ENCODE results near the gene NKAIN1.
"Not testable (repeated sequence)": the region's sequence is repeated elsewhere in the genome, so short reads cannot be mapped to it uniquely, and the experiment has no call there.

Gene NKAIN1

DNA sequence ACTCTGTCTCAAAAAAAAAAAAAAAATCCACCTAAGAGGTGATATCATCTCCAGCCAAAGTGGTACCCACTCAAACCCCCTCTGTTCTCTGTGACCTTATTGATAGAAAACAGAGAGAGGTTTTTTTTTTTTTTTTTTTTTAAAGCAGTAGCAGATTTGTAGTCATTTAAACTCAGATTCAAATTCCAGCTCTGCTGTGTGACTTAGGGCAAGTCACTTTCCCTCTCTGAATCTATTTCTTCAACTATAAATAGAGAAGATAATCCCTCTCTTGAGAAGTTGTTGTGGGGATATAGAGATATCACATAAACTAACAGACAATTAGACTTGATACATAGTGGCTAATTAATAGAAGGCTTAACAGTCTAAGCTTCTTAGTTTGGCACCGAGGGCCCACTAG, 48.4 kb downstream of the NKAIN1 start:
- DNase-seq: no peak

DNA sequence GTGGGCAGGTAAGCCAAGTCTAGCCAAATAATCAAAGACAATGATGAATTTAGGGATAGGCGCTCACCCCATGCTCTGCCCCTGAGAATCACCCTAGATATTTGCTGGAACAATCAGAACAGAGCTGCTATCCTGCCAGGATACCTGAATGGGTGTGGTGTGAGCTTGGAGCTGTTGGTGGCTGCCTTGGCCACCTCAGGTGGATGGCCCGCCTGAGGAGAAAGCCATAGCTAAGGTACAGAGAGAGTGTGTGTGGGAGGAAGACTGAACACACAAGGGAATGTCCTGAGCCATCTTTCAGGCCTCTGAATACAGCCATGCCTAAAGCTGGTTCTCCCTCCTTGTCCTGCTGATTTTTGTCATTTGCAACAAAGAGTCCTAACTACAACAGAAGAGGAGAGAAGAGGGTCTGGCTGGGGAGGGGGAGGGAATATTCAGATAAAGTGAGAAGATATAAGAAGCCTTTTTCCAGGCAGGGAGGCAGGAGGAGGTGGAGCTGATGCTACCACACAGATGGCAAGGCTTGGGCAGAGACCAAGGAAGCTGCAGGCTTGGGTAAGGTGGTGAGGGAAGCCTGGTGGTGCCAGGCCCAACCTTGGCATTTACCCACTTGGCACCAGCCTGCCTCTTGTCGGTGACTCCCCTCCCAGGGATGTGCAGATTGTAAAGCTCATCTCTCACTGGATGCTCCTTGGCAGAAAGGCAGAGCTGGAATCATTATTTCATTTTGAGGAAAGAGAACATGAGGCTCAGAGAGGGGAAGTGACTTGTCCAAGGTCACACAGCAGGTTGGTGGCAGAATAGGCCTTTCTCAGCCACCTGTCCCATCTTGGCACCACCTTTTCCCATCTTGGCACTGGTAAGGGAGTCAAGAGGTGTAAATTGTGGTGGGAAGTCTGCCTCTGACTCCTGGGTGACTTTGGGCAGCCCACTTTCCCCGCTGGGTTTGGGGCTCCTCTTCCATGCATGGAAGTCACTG, 49.7 kb downstream of the NKAIN1 start:
- DNase-seq: no peak

DNA sequence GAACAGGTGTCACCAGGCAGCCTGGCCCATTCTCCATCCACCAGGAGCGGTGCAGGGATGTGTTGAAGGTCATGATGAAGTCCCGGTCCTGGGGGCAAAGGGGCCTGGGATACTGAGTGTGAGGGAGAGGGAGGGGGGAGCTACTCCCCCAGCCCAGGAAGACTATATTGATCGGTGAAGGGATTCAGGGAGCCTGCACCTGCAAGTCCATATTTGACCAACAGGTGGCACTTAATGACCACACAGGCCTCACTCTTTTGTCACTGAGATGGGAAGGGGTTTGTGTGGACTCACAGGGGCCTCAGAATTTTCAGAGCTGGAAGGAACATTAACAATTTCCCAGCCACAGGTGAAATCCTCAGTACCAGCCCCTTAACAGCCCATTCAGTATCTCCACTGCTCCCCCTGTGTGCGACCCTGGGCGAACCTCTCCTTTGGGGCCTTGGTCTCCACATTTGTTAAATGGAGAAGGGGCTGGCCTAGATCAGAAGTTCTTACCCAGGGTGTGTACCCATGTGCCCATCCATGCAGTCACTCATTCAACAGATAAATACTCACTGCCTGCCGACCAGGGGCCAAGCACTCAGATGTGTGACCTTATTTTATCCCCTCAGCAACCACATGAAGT, 55.6 kb downstream of the NKAIN1 start:
- DNase-seq: peak; percentile 38

DNA sequence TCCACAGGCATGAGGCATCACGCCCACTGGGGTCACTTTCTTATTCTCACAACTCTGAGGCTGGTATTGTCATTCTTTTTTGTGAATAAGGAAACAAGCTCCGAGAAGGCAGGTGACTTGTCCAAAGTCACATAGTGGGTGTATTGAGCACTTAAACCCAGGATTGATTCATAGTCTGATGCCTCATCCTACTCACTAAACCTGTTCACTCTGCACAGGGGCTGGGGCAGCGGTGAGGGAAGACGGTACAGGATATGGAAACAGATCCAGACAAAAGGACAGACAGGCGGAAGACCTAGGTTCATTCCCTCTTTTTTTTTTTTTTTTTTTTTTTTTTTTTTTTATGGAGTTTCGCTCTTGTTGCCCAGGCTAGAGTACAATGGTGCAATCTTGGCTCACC, 56.6 kb downstream of the NKAIN1 start:
- no peak for DNase-seq

DNA sequence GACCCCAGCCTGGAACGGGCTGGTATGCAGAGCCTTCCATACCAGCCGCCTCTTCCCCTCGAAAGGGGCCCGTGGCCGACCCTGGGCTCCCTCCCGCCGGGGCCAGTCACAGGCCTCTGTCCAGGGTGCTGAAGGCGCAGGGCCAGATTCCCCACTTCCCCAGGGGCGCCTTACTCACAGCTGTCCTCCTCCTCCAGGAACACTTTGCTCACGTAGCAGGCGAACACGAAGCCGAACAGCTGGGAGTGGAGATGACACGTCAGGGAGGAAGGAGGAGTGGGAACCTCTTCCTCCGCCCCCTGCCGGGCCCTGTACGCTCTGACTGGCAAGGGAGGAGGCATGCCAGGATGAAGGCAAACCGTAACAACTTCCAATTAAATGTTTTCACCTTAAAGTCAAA, 57.3 kb downstream of the NKAIN1 start:
- peak; percentile 56 for DNase-seq

DNA sequence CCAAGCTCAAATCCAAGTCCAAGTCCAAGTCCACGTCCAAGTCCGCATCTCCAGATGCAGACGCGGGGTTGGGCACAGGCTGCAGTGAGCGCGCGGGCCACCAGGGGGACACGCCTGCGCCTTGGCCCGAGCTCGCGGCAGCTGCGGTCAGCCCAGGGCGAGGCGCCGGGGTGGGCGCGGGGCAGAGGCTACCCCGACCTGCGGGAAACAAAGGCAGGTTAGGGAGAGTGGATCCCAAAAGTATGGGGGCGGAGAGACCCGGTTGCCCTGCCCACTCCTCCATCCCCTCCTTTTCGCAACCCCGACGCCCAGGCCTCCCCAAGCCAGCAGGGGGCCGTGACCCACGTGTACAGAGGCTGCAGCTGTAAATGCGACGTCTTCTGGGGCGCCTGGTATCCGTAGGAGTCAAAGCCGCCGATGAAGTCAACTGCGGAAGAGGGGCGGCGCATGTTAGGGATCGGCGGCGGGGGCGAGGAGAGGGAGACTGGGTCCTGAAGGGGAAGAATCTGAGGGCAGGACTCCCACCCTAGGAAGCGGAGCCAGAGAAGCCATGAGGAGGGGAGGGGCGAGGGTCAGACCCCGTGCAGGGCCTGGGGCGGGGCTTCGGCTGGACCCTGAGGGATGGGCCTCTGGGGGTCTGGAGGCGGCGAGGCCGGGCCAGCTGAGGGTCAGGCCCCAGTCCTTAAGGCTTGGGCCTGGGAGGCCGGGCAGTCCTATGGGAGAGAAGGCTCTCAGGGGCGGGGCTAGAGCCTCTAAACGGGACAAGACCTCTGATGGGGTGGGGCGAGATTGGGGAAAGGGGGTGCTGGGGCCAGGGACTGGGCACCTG, 58.0 kb downstream of the NKAIN1 start:
- DNase-seq: peak; percentile 73

DNA sequence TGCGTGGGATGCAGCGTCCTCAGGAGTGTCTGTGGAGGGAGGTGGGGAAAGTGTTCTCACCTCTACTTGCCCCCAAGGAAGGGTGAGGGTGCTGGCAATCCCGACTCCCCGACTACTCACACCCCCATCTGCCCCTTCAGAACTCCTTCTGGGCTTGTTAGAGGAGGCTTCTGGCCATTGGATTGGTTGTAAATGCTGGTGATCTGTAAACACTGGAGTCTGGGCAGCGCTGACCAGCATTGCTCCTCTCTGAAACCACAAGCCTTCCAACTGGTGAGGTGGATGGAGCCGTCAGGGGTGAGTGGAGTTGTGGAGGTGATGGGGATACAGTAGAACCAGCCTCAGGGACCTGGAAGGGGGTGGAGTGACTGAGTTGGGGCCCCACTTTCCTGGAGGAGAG, 59.3 kb downstream of the NKAIN1 start:
- no peak for DNase-seq

DNA sequence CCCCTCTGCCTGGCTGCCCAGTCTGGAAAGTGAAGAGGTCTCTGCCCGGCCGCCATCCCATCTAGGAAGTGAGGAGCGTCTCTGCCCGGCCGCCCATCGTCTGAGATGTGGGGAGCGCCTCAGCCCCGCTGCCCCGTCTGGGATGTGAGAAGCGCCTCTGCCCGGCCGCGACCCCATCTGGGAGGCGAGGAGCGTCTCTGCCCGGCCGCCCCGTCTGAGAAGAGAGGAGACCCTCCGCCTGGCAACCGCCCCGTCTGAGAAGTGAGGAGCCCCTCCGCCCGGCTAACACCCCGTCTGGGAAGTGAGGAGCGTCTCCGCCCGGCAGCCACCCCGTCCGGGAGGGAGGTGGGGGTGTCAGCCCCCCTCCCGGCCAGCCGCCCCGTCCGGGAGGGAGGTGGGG, 63.4 kb downstream of the NKAIN1 start:
- DNase-seq: not testable (repeated sequence)

DNA sequence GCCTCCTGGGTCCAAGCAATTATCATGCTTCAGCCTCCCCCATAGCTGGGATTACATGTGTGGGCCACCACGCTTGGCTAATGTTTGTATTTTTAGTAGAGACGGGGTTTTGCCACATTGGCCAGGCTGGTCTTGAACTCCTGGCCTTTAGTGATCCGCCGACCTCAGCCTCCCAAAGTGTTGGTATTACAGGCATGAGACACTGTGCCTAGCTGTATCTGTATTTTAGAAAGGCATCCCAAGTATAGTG, 69.3 kb downstream of the NKAIN1 start:
- DNase-seq: no peak

DNA sequence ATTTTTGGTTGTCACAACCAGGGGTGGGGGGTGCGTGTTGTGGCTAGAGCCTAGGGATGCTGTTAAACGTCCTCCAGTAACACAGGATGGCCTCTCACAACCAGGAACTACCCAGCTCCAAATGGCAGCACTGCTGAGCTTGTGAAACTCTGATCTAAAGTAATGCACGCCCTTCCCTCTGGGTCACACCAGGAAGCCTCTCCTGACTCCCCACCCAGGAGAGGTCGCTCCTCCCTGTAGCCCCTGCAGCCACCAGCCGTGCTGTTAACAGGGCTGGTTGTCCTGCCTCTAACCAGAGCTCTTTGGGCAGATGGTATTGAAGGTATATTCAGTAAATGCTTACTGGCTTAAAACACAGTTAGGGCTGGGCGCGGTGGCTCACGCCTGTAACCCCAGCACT, 73.2 kb downstream of the NKAIN1 start:
- DNase-seq: no peak

DNA sequence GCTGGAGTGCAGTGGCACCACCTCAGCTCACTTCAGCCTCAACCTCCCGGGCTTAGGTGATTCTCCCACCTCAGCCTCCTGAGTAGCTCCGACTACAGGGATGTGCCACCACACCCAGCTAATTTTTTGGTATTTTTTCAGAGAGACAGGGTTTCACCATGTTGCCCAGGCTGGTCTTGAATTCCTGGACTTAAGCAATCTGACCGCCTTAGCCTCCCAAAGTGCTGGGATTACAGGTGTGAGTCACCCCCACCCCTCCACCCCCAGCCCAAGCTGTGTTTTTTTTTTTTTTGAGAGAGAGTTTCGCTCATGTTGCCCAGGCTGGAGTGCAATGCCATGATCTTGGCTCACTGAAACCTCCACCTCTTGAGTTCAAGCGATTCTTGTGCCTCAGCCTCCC, 75.4 kb downstream of the NKAIN1 start:
- no peak for DNase-seq

DNA sequence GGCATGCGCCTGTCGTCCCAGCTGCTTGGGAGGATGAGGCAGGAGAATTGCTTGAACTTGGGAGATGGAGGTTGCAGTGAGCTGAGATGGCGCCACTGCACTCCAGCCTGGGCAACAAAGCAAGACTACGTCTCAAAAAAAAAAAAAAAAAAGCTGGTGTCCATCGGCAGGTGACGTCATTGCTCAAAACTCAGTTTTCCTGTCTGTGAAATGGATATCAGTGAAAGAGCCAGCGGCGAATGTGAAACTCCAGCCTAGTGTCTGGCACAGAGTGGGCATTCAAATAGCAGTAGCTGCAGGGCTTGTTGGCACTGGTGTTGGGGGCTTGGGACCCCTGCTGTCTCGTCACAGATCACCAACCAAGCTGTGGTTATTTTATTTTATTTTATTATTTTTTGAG, 75.8 kb downstream of the NKAIN1 start:
- no peak for DNase-seq

DNA sequence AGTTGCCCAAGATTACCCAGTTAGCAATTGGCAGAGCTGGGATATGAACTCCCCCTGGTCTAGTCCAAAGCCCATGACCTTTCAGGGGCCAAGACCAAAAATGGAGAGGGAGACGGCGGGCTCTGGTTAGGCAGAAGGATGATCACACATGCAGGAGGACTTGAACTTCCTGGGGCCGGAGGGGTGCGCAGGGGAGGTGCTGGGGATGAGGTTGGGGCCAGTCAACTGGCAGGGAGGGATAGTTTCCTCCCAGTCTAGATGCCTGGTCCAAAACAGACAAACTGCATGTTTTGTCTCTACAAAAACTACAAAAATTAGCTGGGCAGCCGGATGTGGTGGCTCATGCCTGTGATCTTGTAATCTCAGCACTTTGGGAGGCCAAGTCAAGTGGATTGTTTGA, 78.1 kb downstream of the NKAIN1 start:
- DNase-seq: no peak

DNA sequence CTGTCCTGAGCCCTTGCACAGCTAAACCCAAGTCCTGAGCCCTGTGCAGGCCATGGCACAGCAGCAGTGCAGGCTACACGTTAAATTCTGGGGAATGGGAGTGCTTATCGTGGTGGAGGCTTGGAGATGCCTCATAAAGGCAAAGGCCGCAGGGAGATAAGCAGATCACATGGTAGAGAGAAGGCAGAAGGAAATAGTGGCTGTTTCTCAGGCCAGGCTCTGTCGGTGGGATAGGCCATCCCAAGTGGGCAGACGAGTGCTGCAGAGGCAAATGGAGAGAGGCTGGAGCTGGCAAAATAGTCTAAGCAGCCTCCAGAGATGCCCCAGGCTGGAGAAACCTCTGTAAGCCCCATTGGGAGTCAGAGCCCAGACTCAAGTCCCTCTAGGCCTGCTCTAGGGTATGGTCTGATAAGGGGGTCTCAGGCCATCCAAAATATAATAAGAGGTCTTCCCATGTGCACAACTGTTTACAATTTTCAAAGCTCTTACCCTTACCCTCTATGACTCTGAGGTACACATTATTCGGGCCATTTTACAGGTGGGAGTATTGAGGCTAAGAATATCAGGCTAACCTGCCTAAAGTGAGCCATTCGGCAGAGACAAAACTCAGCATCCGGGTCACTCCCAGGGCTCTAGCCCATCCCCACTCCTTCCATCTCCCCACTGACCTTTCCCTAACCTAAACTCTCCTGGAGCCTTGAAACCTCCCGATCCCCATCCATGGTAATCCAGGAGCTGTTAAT, 79.6 kb downstream of the NKAIN1 start:
- no peak for DNase-seq

DNA sequence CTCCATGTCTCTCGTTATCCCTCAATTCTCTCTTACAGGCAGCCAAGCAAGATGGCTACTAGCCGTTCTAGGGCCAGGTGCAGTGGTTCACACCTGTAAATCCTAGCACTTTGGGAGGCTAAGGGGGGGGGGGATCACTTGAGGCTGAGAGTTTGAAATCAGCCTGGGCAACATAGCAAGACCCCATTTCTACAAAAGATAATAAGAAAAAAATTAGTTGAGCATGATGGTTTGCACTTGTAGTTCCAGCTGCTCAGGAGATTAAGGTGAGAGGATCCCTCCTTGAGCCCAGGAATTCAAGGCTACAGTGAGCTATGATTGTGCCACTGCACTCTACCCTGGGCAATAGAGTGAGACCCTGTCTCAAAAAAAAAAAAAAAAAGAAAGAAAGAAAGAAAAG, 80.4 kb downstream of the NKAIN1 start:
- no peak for DNase-seq

DNA sequence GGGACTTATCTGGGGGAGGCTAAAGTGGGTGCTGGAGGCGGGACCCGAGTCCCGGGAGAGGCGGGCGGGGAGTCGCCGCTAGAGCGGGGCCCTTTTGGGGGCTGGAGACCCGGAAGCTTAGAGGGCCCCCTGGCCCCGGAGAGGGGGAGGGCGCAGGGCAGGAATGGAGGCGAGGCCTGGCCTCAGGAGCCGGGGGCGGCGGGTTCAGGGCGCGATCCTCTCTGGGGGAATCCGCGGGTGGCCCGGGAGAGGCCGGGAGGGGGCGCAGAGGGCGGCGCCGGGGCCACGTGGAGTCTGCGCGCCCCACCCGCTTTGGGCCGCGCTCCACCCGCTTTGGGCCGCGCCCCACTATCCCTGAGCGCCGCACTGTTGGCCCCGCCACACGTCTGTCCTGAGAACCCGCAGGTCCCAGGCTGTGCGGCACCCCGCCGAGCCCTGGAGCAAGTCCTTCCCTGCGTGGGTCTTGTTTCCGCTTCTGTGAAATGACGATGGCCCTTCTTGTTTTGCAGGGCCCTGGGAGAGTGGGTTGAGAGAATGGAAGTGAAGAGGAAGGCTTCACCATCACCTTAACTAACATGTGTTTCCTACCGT, 84.4 kb downstream of the NKAIN1 start:
- peak; percentile 78 for DNase-seq

DNA sequence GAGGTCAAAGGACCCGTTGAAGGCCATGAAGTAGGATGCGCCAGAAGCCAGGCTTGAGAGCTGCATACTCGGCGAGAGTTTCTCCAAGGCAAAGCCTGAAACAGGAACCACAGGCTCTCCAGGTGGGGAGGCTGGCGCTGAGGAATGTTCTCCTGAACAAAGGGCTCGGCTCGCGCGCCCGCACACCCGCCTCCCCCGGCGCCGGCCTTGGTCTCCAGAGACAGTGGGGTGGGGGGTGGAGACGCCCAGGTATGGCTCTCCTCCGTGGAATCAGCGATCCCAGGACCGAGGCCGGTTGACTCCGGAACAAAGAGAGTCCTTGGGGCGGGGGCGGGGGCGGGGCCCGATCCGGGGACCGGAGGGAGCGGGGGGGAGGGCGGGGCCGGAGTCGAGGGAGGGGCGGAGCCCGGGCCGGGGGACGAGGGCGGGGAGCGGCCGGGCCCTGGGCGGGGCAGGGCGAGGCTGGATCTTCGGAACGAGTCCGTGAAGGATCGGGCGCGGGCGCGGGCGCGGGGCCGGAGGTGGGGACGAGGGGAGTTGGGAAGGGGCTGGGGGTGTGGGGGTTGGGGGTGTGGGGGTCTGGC, 85.0 kb downstream of the NKAIN1 start:
- DNase-seq: peak; percentile 77

DNA sequence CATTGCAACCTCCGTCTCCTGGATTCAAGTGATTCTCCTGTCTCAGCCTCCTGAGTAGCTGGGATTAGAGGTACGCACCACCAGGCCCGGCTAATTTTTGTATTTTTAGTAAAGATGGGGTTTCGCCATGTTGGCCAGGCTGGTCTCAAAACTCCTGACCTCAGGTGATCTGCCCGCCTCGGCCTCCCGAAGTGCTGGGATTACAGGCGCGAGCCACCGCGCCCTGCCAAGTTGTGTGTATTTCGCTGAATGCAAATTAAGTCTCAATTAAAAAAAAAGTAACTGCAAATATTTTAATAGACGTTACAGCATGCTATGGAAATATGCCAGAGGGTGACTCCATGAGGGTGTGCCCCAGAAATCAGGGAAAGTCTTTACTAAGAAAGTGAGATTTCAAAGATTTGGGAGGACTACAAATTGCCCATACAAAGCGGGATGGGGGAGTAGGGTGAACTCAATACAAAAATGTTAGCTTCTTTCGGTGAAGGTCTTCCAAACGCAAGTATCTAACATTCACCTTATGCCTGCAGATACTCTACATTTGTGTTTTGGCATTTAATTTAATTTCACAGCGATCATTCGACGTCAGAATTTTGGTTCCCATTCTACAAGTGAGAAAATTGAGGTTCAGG, 85.6 kb downstream of the NKAIN1 start:
- DNase-seq: no peak

DNA sequence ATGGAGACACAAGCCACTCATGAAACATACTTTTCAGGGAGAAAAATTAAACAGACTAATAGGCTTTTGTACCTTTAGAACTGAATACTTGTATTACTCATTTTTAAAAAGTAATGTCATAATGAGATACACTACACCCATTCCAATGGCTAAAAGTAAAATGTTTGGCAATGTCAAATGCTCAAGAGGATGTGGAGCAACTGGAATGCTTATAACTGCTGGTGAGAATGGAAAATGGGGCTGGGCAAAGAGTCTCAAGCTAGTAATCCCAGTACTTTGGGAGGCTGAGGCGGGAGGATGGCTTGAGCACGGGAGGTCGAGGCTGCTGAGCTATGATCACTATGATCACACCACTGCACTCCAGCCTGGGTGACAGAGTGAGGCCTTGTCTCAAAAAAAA, 86.3 kb downstream of the NKAIN1 start:
- DNase-seq: no peak

DNA sequence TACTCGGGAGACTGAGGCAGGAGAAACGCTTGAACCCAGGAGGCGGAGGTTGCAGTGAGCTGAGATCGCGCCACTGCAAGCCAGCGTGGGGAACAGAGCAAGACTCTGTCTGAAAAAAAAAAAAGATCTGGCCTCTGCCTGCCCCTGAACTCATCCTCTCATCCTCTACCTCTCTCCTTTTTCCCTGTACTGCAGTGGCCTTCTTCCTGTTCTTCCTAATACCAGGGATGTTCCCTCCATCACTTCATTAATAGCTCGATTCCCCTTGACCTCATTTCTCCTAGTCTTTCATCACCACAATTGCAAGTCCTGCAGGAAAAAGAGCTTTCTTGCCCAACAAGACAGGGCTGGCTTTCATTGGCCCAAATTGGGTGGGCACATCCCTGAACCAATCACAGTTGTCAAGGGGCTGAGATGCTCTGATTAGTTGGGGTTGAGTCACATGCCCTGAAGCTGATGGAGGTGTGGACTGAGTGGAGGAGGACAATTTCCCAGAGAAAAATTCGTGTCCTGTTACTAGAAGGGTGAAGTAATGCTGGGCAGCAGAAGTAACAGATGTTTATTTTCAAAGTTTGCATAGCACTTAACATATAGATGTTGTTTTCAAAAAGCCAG, 87.4 kb downstream of the NKAIN1 start:
- no peak for DNase-seq

DNA sequence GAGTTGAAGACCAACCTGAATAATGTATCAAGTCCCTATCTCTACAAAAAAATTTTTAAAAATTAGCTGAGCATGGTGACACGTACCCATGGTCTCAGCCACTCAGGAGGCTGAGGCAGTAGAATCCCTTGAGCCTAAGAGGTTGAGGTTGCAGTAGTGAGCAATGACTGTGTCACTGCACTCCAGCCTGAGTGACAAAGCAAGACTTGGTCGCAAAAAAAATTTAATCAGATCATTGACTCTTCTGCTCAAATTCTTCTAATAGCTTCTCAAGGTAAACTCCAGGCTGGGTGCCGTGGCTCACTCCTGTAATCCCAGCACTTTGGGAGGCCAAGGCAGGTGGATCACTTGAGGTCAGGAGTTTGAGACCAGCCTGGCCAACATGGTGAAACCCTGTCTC, 88.3 kb downstream of the NKAIN1 start:
- no peak for DNase-seq

Data from activated CD4-positive, CD25-positive, alpha-beta regulatory T cell treated with anti-CD3 and anti-CD28 coated beads, Interleukin-2, amount 50 U/mL, for 72 hours (primary cell).